DOHH2 (cell line): ENCODE results near the gene CD70.
"Not testable (repeated sequence)": the region's sequence is repeated elsewhere in the genome, so short reads cannot be mapped to it uniquely, and the experiment has no call there.

Experiments
- H3F3A ChIP-seq: fragments of 200-600 bp; sonication (generic), shearing (Covaris generic); 2 replicates; pipeline ENCODE4 v1.6.0; 2016; ENCODE audit warnings: antibody characterized with exemption, mild to moderate bottlenecking; ENCODE audit not compliant: control insufficient read depth, insufficient read depth
- H3K27ac ChIP-seq: fragments of 200-600 bp; sonication (generic); 2 replicates; pipeline ENCODE4 v1.5.1; 2014; ENCODE audit warnings: low read depth, mild to moderate bottlenecking, low read length, moderate library complexity
- H3K27me3 ChIP-seq: fragments of 200-600 bp; sonication (generic); 2 replicates; pipeline ENCODE4 v1.6.1; 2014; ENCODE audit warnings: mild to moderate bottlenecking, low read length, mixed read lengths; ENCODE audit not compliant: control insufficient read depth
- H3K36me3 ChIP-seq: fragments of 200-600 bp; sonication (generic); 2 replicates; pipeline ENCODE4 v1.6.1; 2014; ENCODE audit warnings: mild to moderate bottlenecking, low read length, moderate library complexity, mixed read lengths; ENCODE audit not compliant: control insufficient read depth
- H3K4me1 ChIP-seq: fragments of 200-600 bp; sonication (generic); 2 replicates; pipeline ENCODE4 v1.6.1; 2014; ENCODE audit warnings: mild to moderate bottlenecking, low read length, mixed read lengths; ENCODE audit not compliant: control insufficient read depth
- H3K4me2 ChIP-seq: fragments of 200-600 bp; sonication (generic); 2 replicates; pipeline ENCODE4 v1.6.0; 2014; ENCODE audit warnings: mild to moderate bottlenecking, low read length, moderate library complexity
- H3K4me3 ChIP-seq: fragments of 200-600 bp; sonication (generic); 2 replicates; pipeline ENCODE4 v1.5.1; 2014; ENCODE audit warnings: mild to moderate bottlenecking, low read length, mixed read lengths
- H3K79me2 ChIP-seq: fragments of 200-600 bp; sonication (generic); 2 replicates; pipeline ENCODE4 v1.6.1; 2014; ENCODE audit warnings: mild to moderate bottlenecking, low read length, mixed read lengths; ENCODE audit not compliant: control insufficient read depth
- H3K9me2 ChIP-seq: fragments of 200-600 bp; sonication (generic); replicated peaks from 2 replicates; pipeline ENCODE4 v1.6.1; 2014; ENCODE audit warnings: mild to moderate bottlenecking, low read length, mixed read lengths; ENCODE audit not compliant: control insufficient read depth
- H3K9me3 ChIP-seq: fragments of 200-600 bp; sonication (generic); 2 replicates; pipeline ENCODE4 v1.6.1; 2014; ENCODE audit warnings: antibody characterized with exemption, low read length, mixed read lengths; ENCODE audit not compliant: control insufficient read depth, insufficient read depth
- H4K20me1 ChIP-seq: fragments of 200-600 bp; sonication (generic); 2 replicates; pipeline ENCODE4 v1.6.0; 2014; ENCODE audit warnings: low read depth, mild to moderate bottlenecking, antibody characterized with exemption, low read length, moderate library complexity; ENCODE audit not compliant: control insufficient read depth, insufficient read depth
- CTCF ChIP-seq: fragments of 200-600 bp; sonication (generic); IDR thresholded peaks from one replicate; pipeline ENCODE4 v1.5.1; 2014; ENCODE audit warnings: antibody characterized with exemption, mild to moderate bottlenecking, low read depth, low read length; ENCODE audit not compliant: poor library complexity, severe bottlenecking
- EZH2phosphoT487 ChIP-seq: fragments of 200-600 bp; sonication (generic); IDR thresholded peaks from 2 replicates; pipeline ENCODE4 v1.6.1; 2017; ENCODE audit warnings: borderline replicate concordance, mild to moderate bottlenecking, antibody characterized with exemption, low read length, moderate library complexity, mixed read lengths

The CD70 gene

GRCh38 chr19:6590827-6591319 lies at the start of gene CD70:
Gene CD70, minus strand, starts transcription at chr19:6591150. Its CDS starts 148 bp downstream, at chr19:6591002.
- TF ChIP-seq EZH2phosphoT487 (no peak), CTCF (no peak)
- Histone ChIP-seq H3K9me2 (no peaks in the 10 kb centered on the region), H4K20me1 (no peaks in the 10 kb centered on the region), H3F3A (peaks cover 12% of the 10 kb centered on the region), H3K27me3 (peaks cover 16% of the 10 kb centered on the region), H3K79me2 (peaks cover 14% of the 10 kb centered on the region; the same call in 1 of the 2 replicates), H3K27ac (peak within 1 kb of the TSS; percentile 76), H3K4me1 (peaks cover 65% of the 10 kb centered on the region), H3K4me2 (peak within 1 kb of the TSS; percentile 94), H3K9me3 (no peaks in the 10 kb centered on the region), H3K4me3 (peak within 1 kb of the TSS; percentile 77), H3K36me3 (peaks cover 7% of the 10 kb centered on the region)

GRCh38 chr19:6640333-6640732 lies 49.4 kb upstream of the CD70 start:
- H3K4me2 ChIP-seq, H3K27ac ChIP-seq: not testable (repeated sequence)

GRCh38 chr19:6639439-6639838 lies 48.5 kb upstream of the CD70 start:
- no peaks in the 10 kb centered on the region for H3K36me3 ChIP-seq
- H3K9me3 ChIP-seq: no peaks in the 10 kb centered on the region
- peaks cover 12% of the 10 kb centered on the region for H3K27me3 ChIP-seq
- H3K4me1 ChIP-seq: peaks cover 8% of the 10 kb centered on the region
- no peaks in the 10 kb centered on the region for H3F3A ChIP-seq
- no peak overlapping the region for H3K4me2 ChIP-seq
- H3K9me2 ChIP-seq: no peaks in the 10 kb centered on the region
- H3K79me2 ChIP-seq: no peaks in the 10 kb centered on the region
- no peak overlapping the region for H3K27ac ChIP-seq
- TF ChIP-seq CTCF (no peak), EZH2phosphoT487 (no peak)
- H4K20me1 ChIP-seq: no peaks in the 10 kb centered on the region
- no peak overlapping the region for H3K4me3 ChIP-seq

More at GRCh38 chr19:6640333-6640732, 49.4 kb upstream of the CD70 start:
- not testable (repeated sequence) for H3K4me3 ChIP-seq, H3F3A ChIP-seq, H3K4me1 ChIP-seq, H3K79me2 ChIP-seq, H3K36me3 ChIP-seq, H4K20me1 ChIP-seq, H3K9me2 ChIP-seq, H3K9me3 ChIP-seq
- peaks cover 17% of the 10 kb centered on the region for H3K27me3 ChIP-seq

GRCh38 chr19:6633456-6633813 lies 42.5 kb upstream of the CD70 start:
- not testable (repeated sequence) for H3K9me3 ChIP-seq, H4K20me1 ChIP-seq, H3K79me2 ChIP-seq, H3K4me2 ChIP-seq, H3F3A ChIP-seq, H3K4me3 ChIP-seq, H3K9me2 ChIP-seq, H3K27ac ChIP-seq, H3K27me3 ChIP-seq, H3K36me3 ChIP-seq
- H3K4me1 ChIP-seq: peaks cover 29% of the 10 kb centered on the region
